ENCODE results near the gene AVPR2. TPM values are rescaled to one million over a fixed set of nuclear protein-coding genes. Genes with fewer than 3 reads are reported as not detected.

AVPR2 gene
- total and polyA plus RNA-seq, 2 donors (not counting 1 experiment from before 2014, with no cell fraction given), result 0.12 TPM; not detected in 1

DNA sequence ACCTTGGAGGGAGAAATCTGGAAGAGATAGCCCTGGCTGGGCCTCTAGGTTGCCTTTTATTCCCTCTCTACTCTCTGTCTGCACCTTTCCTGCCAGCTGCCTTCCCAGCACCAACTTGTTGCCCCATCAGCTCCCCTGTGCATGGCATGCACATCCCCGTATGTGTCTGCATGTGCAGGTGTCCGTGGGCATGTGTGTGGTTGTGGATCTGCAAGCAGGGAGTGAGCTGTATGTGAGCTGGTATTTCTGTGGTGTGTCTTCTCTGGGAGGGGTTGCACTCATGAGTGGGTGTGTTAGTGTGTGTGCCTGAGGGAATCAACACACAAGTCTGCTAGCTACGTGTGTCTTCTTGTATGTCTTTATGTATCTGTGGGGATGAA lies 28.4 kb upstream of the AVPR2 start:
- no peak for DNase-seq
- Mint-ChIP-seq H3K4me1 (peaks cover 18% of the 10 kb centered on the region), H3K9me3 (ENCODE audit: insufficient read depth) (no peaks in the 10 kb centered on the region), H3K4me3 (no peak overlapping the region), H3K27me3 (peaks cover 21% of the 10 kb centered on the region), H3K27ac (peak overlapping the region; percentile 41)
- ATAC-seq (ENCODE audit: low read depth), result no peak
- H3K4me3 ChIP-seq (ENCODE audit: control extremely low read depth in 1 of 5, extremely low read depth in 1 of 5, insufficient read depth in 1 of 5, low read depth in 2 of 5, low read length in 4 of 5), result no peak overlapping the region
- POLR2A ChIA-PET, result interaction anchor here (0.5 kb wide), 1 partner anchor 69 kb away, joined by 4 read pairs; no protein-coding TSS in a partner anchor
- TF ChIP-seq EZH2 (IDR thresholded peaks at IDR 0.05; ENCODE audit: borderline replicate concordance, insufficient read depth, low read depth, low read length, poor library complexity, severe bottlenecking) (no peak), CTCF (IDR thresholded peaks at IDR 0.05) (no peak)
- H3K4me1 ChIP-seq (ENCODE audit: control insufficient read depth in 2 of 2, insufficient read depth in 2 of 2, low read length in 2 of 2), result peaks cover 9 to 11% of the 10 kb centered on the region in 2 donors
- intact Hi-C loops (cut with micrococcal nuclease), result no loop called here
- H3K27me3 ChIP-seq (replicated peaks in 1 of 4; ENCODE audit: control extremely low read depth in 1 of 4, control insufficient read depth in 3 of 4, insufficient read depth in 4 of 4, low read length in 3 of 4), result peaks cover 0 to 37% (median 4%) of the 10 kb centered on the region in 4 experiments
- H3K79me2 ChIP-seq (ENCODE audit: control insufficient read depth, insufficient read depth, low read length), result no peaks in the 10 kb centered on the region
- H3K27ac ChIP-seq (ENCODE audit: low read length in 2 of 2), result no peak overlapping the region
- peaks cover 0 to 3% (median 0%) of the 10 kb centered on the region in 3 donors for H3K9me3 ChIP-seq (ENCODE audit: control extremely low read depth in 1 of 3, control insufficient read depth in 2 of 3, insufficient read depth in 1 of 3, low read length in 2 of 3)
- 86% methylated on average over 1 of the region's 3 CpGs for WGBS (ENCODE audit: insufficient coverage)
- H3K4me2 ChIP-seq (replicated peaks; ENCODE audit: low read depth, low read length, poor library complexity, severe bottlenecking), result no peak overlapping the region
- H2AFZ ChIP-seq (ENCODE audit: insufficient read depth, low read depth, low read length, poor library complexity, severe bottlenecking), result no peak overlapping the region
- H3K9ac ChIP-seq (ENCODE audit: low read length), result no peak overlapping the region
- H4K20me1 ChIP-seq (ENCODE audit: control insufficient read depth, insufficient read depth, low read length, poor library complexity, severe bottlenecking), result no peaks in the 10 kb centered on the region
- CTCF ChIA-PET, result interaction anchor here (0.6 kb wide), 1 partner anchor 890 kb away, joined by 3 read pairs; no protein-coding TSS in a partner anchor
- H3K36me3 ChIP-seq (replicated peaks in 1 of 2; ENCODE audit: control extremely low read depth in 1 of 2, control insufficient read depth in 1 of 2, extremely low read depth in 1 of 2, insufficient read depth in 2 of 2, low read length in 1 of 2), result no peaks in the 10 kb centered on the region

- H3K4me3 ChIP-seq (ENCODE audit: control extremely low read depth in 1 of 5, extremely low read depth in 1 of 5, insufficient read depth in 1 of 5, low read depth in 2 of 5, low read length in 4 of 5), result no peak overlapping the region
- no peak overlapping the region for H3K27ac ChIP-seq (ENCODE audit: low read length in 2 of 2)
- Mint-ChIP-seq H3K9me3 (ENCODE audit: insufficient read depth) (no peaks in the 10 kb centered on the region), H3K4me3 (no peak overlapping the region), H3K27ac (no peak overlapping the region), H3K27me3 (peaks cover 24% of the 10 kb centered on the region), H3K4me1 (peaks cover 19% of the 10 kb centered on the region)
- DNase-seq, result no peak
- 96% methylated on average over 3 of the region's 8 CpGs for WGBS (ENCODE audit: insufficient coverage)
- H3K9me3 ChIP-seq (ENCODE audit: control extremely low read depth in 1 of 3, control insufficient read depth in 2 of 3, insufficient read depth in 1 of 3, low read length in 2 of 3), result peaks cover 0 to 3% (median 0%) of the 10 kb centered on the region in 3 donors
- ChIA-PET CTCF (no interaction called here), POLR2A (interaction anchor here (0.6 kb wide), 1 partner anchor 290 kb away, joined by 3 read pairs; no protein-coding TSS in a partner anchor)
- no peak for ATAC-seq (ENCODE audit: low read depth)
- H4K20me1 ChIP-seq (ENCODE audit: control insufficient read depth, insufficient read depth, low read length, poor library complexity, severe bottlenecking), result no peaks in the 10 kb centered on the region
- H3K36me3 ChIP-seq (replicated peaks in 1 of 2; ENCODE audit: control extremely low read depth in 1 of 2, control insufficient read depth in 1 of 2, extremely low read depth in 1 of 2, insufficient read depth in 2 of 2, low read length in 1 of 2), result no peaks in the 10 kb centered on the region
- H2AFZ ChIP-seq (ENCODE audit: insufficient read depth, low read depth, low read length, poor library complexity, severe bottlenecking), result no peak overlapping the region
- H3K4me1 ChIP-seq (ENCODE audit: control insufficient read depth in 2 of 2, insufficient read depth in 2 of 2, low read length in 2 of 2), result peaks cover 9 to 11% of the 10 kb centered on the region in 2 donors
- no peak overlapping the region for H3K4me2 ChIP-seq (replicated peaks; ENCODE audit: low read depth, low read length, poor library complexity, severe bottlenecking)
- no peak for TF ChIP-seq EZH2 (IDR thresholded peaks at IDR 0.05; ENCODE audit: borderline replicate concordance, insufficient read depth, low read depth, low read length, poor library complexity, severe bottlenecking)
- no peak for TF ChIP-seq CTCF (IDR thresholded peaks at IDR 0.05)
- no peak overlapping the region for H3K9ac ChIP-seq (ENCODE audit: low read length)
- no peaks in the 10 kb centered on the region for H3K79me2 ChIP-seq (ENCODE audit: control insufficient read depth, insufficient read depth, low read length)
- H3K27me3 ChIP-seq (replicated peaks in 1 of 4; ENCODE audit: control extremely low read depth in 1 of 4, control insufficient read depth in 3 of 4, insufficient read depth in 4 of 4, low read length in 3 of 4), result peaks cover 0 to 42% (median 5%) of the 10 kb centered on the region in 4 experiments
- intact Hi-C loops (cut with micrococcal nuclease), result no loop called here
These were observed 26.8 kb upstream of the AVPR2 start for GRCh38 chrX:153877571-153878261.
